Hepatocyte (in vitro differentiated cells): Measurements from ENCODE around the gene GDPD3.

Experiments
- CTCF ChIP-seq: fragments of 200-600 bp; sonication (generic); IDR thresholded peaks from 2 replicates; pipeline ENCODE4 v1.5.1; 2016; ENCODE audit warnings: antibody characterized with exemption, mild to moderate bottlenecking; ENCODE audit not compliant: poor library complexity
- EZH2 ChIP-seq: fragments of 200-600 bp; sonication (generic); IDR thresholded peaks from 2 replicates; pipeline ENCODE4 v1.6.1; 2016; ENCODE audit warnings: antibody characterized with exemption, mild to moderate bottlenecking, borderline replicate concordance

- TF ChIP-seq CTCF (no peak), EZH2 (no peak)
Measured at GRCh38 chr16:30085247-30085646, 28.1 kb downstream of the GDPD3 start.
